Activated CD4-positive, alpha-beta T cell treated with anti-CD3 and anti-CD28 coated beads for 24 hours (primary cell): Measurements from ENCODE around the gene SCG3.

Source experiments
- DNase-seq, 2 donors: peaks; one replicate each; pipeline ENCODE4 v3.0.0-alpha.2; 2020; ENCODE audit warnings: low read depth in 2 of 2

The SCG3 gene

DNA sequence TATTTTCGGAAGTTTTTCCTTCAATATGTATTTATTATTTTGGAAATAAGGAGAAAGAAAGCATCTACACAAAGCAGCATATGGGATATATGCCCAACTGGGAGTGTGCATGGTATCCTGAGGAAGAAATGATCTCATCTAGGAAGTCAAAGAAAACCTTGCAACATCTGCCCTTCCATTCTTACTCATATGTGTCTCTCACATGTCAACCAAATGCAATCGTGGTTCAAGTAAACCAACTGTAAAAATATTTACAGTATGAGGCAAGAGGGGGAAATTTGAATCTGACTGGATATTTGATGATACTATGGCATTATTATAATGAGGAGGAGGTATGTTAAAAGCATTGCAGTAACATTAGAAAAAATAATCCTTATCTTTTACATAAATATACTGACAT, 3.2 kb upstream of the SCG3 start:
- no peak for DNase-seq

DNA sequence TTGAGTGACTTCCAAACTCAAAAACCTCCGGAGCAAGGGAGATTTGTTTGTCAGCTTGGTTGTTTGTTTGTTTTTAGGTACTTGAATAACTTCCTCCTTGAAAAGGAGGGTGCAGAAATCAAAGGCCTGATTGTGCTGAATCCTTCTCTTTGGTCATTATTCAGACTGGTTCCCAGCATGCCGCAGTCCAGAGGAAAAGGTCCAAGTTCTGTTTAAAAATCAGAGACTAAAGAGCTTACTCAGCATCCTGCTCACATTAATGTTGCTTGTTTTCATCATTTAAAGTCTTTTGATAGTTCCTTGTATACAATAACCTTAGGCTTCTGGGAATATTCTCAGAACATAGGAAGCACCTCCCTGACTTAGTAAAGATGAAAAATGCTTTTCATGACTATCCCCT, 982 bp upstream of the SCG3 start:
- no peak for DNase-seq

DNA sequence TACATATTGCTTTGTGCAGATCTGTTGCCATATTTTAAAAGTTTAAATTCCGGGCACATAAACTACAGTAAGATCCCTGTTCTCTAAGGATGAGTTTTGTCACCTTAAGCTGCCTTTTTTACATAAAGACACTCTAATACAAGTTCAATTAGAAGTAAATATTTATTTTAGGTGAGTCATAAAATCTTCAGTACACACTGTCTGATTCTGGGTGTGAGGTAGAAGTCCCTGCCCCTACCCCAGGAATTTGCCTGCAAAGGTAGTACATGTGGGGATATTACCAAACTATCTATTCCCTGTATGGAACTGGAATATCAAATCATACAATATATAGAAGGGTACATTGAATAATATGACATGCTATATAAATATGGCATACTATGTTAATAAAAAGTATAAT, 6.3 kb downstream of the SCG3 start:
- DNase-seq: no peak

DNA sequence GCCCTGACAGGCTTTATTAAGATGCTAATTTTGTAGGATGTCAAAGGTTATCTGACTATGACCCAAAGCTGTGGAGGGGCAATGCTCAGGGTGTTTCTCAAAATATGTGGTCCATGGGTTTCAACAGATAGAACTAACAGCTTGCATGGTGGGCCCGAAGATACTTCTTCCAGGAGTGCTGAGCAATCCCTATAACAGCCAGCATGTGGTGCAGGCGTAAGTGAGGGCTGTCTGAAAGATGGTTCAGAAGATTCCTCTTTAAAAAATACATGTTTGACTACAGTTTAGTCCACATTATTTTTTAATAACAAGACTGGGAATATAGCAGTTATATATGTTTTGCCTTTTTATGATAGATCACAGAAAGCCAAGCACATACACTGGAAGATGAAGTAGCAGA, 7.6 kb downstream of the SCG3 start:
- DNase-seq: no peak

DNA sequence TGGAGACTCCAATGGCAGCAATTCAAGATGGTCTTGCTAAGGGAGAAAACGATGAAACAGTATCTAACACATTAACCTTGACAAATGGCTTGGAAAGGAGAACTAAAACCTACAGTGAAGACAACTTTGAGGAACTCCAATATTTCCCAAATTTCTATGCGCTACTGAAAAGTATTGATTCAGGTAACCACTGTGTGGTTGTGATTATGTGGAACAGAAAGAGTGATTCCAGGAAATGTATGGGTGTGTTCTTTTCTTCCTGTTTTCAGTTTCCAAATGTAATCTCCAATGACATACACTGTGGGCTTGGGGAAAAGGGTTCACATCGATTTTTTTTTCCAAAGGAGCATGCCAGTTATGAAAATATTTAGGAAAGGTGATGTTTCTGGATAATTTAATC, 10.9 kb downstream of the SCG3 start:
- DNase-seq: no peak

DNA sequence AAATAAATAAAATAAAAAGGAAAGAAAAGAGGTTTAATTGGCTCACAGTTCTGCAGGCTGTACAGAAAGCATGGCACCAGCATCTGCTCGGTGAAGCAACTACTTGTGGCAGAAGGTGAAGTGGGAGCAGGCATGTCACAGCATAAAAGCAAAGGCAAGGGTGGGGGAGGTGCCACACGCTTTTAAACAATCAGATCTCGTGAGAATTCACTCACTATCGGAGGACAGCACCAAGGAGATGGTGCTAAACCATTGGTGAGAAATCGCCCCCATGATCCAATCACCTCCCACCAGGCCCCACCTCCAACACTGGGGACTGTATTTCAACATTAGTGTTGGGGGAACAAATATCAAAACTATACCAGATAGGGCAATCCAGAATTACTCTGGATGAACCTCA, 15.3 kb downstream of the SCG3 start:
- no peak for DNase-seq

DNA sequence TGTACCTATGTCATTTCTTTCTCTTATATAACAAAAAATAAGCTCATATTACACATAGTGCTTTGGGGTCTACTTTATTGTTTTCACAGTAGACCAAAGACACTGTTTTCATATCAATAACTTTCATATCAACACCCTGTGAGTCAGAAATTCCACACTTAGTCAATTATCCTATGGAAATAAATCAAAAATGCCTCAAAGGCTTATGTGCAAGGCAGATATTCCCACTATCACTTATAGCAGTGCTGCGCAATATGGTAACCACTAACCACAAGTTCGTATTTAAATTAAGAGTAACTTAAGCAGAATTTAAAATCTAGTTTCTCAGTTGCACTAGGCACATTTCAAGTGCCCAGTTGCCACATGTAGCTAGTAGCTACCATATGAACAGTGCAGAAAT, 15.9 kb downstream of the SCG3 start:
- DNase-seq: no peak

DNA sequence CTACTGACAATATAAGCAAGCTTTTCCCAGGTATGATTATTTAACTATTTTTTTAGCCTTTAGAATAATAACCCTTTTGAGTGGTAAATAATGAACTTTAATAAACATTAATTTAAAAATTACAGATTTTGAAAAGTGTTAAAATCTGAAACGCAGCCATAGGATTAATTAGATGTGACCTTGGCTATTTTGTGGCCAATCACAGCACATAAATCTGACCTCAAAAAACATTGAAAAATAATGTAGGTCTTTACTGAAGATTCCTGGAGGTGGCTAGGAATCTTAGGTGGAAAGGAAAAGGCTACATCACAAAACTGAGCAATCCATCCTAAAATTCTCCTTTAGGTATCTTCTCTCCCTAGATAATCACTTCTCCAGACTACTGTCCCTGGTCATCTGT, 18.1 kb downstream of the SCG3 start:
- no peak for DNase-seq

DNA sequence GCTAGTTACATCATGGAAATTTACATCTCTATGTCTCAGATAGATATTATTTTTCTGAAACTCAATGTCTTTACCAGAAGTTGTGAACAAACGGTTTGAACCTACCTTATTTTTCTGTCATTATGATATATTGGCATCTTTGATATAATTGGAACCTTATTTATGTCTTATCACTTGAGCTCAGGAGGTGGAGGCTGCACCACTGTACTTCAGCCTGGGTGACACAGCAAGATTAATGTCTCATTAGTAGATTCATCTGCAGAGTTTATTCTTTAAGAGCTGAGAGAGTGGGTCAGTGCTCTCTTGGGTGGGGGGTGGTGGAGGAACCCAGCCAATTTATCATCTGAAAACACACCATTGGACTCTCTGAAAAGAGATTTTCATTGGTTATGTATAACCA, 21.4 kb downstream of the SCG3 start:
- DNase-seq: no peak

DNA sequence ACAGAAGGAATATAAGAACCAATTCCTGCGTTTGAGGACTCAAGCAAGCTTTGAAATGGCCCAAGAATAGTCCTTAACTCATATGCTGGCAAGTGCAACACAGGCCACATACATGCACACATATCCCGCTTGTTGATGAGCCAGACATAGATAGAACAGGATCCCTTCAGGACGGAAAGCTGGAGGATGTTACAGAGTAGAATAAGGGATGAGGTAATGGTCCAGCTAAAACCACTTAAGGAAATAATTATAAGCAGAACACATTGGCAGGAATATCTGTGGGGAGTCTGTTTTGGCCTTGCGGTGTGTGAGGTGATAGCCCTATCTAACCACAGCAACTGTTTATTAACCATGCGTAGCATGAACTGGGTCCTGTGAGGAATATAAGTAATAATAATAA, 25.0 kb downstream of the SCG3 start:
- DNase-seq: no peak

DNA sequence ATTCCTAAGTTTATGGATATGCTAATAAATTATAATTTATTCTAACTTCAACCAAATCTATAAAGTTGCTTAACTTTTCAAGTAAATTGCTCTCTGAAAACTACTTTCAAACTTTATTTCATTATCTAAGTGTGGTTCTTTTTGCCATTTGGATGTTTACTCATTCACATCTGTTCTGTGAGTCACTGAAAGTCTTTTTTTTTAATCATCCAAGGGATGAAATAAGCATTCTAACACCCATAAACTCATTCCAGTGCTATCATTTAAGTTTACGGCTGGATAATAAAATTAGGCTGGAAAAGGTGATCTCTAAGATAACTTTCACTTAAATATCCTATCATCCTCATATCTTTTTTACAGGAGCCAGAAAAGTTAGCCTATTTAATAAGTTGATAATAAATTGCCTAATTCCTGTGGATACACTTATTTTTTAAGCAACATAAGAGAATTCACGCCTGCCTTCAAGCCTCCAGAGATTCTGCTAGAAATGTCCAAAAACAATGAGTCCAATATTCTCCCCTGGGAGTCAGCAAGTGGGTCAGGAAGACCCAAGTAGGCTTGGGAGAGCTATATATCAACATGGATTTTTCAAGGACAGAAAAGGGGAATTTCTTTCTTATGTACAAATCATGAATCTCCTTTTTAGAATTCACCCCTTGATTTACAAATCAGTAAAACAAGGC, 25.8 kb downstream of the SCG3 start:
- DNase-seq: no peak

DNA sequence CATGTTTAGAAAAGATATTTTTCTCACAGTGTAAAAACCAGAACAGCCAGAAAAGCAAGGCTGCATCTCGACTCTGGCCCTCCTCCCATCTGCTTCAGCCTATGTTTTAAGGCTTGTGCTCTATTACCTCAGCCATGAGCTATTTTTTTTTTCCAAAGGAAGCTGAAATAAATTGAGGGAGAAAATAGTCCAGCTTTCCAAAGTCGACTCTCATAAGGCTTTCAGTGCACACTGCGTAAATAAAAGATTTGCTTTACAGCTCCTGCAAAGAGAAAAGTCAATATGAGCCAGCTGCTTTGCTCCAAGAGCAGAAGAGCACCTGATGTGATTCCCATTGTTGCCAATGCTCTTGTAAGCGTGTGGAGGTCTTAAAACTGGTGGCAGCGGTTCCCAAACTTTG, 26.7 kb downstream of the SCG3 start:
- no peak for DNase-seq

DNA sequence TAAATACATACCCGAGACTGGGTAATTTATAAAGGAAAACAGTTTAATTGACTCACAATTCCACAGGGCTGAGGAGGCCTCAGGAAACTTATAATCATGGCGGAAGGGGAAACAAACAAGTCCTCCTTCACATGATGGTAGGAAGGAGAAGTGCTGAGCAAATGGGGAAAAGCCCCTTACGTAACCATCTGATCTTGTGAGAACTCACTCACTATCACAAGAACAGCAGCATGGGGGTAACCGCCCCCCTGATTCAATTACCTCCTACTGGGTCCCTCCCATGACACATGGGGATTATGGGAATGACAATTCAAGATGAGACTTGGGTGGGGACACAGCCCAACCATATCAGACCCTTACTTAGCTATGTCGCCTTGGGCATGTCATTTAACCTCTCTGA, 27.7 kb downstream of the SCG3 start:
- DNase-seq: no peak

DNA sequence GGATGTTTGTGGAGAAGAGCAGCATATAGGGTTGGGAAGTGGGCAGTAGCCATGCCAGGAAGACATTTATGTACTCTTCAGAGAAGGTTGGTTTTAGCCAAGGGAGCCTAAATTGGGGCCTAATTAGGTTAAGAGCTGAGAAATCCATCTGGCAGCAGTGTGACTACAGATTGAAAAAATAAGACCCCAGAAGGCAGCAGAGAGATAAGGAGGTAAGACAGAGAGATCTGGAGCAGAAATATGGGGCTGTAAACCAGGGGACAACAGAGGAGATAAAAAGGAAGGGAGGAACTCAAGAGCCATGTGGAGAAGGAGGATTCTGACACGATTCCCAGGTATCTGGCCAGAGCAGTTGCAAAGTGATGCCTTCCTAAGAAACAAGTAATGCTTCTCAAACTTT, 32.9 kb downstream of the SCG3 start:
- DNase-seq: no peak

DNA sequence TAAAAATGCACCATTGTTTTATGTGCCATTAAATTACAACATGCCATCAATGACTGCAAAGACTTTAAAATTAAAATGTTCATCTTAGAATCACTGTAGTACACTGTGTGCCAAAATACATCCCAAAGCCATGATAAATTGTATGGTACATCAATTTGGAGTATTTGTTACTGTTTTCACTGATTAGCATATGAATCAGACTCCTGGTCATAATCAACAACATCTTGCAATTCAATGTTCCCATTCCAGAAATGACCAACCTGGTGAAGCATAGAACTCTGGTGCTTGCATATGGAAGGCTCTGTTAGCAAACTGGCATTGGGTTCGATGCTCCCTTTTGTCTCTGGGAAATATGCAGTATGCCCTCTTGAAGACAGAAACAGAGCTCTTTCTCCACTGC, 33.6 kb downstream of the SCG3 start:
- no peak for DNase-seq

DNA sequence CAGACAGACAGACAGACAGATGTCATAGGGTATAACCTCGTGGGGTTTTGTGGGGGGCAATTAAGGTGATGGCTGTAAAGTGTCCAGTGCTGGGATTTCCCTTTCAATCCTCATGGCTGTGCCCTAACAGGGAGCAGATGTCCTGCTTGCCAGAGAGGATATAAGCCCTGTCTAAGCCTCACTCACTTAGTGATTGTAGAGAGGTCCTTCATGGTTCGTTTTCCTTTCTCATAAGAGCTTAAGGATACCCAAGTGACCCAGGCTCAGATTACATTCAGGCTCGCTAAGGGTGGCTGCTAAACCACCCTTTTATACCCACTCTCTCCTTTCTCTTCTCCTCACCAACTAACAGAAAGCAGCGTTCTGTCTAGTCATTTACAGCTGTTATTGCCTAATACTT, 36.9 kb downstream of the SCG3 start:
- DNase-seq: no peak

DNA sequence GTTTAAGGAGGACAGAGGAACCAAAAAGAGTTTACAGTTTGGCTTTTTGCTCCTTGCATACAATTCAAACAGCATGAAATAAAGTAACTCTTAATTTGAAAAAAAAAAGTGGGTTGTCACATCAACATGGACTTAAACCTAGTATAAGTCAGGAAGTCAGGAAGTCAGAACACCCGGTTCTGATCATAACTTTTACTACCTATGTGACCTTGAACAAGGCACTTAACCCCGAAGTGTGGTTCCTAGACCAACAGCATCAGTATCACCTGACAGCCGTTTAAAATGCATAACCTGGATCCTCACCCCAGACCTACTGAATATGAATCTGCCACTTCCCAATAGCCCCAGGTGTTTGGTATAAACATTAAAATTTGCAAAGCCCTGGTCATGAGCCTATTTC, 37.4 kb downstream of the SCG3 start:
- no peak for DNase-seq

DNA sequence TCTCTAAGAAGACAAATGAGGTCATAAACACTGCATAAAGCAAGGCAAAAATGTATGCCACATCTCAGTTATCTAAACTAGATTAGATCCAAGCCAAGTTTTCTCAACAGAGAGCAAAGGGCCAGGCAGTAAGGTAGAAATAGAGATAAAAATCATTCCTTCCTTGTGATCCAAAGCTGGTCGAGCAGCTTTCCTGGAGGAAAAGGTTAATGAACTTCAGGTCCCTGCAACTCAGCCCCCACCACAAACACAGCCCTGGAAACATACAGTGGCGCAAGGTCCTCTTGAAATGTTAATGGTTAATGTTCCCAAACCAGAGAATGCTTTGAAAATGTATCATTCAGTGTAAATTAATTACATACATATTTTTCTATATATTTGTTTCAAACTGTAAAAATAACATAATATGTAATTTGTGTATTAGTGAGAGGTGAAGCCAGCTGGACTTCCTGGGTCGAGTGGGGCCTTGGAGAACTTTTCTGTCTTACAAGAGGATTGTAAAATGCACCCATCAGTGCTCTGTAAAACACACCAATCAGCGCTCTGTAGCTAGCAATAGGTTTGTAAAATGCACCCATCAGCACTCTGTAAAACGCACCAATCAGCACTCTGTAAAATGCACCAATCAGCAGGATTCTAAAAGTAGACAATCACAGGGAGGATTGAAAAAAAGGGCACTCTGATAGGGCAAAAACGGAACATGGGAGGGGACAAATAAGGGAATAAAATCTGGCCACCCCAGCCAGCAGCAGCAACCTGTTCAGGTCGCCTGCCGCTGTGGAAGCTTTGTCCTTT, 39.1 kb downstream of the SCG3 start:
- DNase-seq: no peak

DNA sequence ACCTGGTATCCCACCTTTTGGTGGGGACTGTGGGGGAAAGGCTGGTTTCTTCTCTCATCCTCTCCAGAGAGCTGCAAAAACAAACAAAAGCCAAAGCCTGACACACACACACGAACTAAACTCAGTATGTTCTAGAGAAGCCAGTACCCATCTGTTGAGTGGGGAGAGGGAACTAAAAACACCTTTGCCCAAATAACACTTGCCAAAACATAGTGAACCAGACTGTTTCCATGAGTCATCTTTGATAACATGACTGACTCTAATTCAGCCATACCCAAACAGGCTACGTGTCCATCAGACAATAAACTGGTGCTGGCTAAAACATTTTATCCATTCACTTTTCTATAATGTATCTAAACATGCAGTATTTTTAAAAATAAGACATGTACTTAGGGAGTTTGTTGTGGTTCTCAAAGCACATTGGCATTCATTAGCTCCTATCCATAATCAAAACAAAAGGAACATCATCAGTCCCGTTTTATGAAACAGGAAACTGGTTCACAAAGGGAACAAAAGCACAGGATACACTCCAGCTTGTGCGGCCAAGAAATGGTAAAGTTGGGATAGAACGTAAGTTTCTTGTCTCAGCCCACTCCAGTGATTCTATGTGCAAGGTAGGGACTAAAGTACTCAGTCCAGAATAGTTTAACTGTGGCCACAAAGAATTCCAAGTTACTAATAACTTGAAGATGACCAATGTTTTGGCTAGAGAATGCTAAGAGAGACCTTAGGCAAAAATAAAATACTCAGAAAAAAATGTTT, 40.1 kb downstream of the SCG3 start:
- DNase-seq: no peak

DNA sequence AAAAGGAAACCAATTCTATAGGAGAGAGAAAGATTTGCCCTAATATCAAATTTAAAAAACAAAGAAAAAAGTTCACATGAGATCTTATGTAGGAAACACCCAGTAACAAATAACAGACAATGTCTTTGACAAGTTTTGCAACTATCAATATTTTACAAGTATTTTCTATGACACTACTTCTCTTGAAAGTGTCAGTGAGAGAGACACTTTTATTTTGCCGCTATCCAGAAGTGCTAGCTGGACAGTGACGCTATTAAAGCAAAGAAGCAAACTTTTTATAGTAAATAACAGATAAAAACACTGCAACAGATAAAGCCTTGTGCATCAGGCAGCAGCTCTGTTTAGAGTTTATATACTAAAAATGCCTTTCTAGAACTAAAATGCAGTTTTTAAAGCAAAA, 42.9 kb downstream of the SCG3 start:
- no peak for DNase-seq

DNA sequence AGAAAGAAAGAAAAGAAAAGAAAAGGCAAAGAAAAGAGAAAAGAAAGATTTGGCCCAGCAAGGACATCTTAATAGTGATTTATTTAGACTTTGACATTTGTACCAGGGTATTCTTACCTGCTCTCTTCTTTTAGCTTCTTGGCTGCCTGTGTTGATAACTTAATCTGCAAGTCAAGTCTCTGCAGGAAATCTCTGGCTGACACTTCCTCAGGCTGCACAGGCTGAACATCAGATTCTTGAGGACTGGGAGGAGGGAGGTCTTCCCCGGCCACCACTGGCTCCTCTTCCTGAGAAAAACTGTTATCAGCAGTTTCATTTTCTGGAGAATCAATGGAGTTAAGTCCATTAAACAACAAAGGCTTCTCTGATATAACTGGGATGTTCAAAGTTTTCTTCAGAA, 43.4 kb downstream of the SCG3 start:
- no peak for DNase-seq

DNA sequence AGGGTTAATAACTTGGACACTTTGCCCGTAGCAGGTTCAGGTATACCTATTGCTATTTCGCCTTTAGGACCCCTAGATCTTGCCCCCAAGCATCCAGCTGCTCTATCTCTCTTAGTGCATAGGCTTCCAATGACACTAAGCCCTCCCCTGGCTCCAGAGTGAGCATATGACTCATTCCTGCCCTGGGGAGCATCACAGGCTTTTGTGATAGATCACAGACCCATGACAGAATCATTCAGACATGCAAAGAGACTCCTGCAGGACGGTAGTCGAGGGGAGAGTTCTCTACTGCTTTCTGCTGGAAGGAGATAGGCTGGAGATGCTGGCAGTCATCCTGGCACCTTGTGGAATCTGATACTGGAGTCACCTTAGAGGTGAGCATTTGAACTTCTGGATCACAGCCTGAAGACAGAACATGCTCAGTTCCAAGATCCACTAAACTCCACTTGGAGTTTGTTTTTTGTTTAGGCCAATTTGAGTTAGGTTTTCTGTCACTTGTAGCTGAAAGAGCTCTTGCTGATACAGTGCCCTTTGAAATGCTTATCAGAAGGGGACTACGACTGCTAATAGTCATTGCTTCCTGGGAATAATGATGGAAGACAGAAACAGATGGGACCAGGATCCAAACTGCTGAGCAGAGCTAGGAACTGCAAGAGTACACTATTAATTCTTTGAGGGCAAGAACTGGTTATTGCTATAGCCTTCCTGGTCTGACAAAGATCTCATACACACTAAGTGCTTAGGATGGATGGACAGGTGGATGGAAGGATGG, 45.2 kb downstream of the SCG3 start:
- DNase-seq: no peak
